Muscle layer of colon (tissue), 2 donors: ENCODE results near the gene PRSS22.

Experiments
- H3K27ac ChIP-seq: one replicate; pipeline ENCODE4 v1.7.0; 2013; ENCODE audit warnings: low read depth, mild to moderate bottlenecking, low read length, moderate library complexity
- H3K27me3 ChIP-seq, 2 donors: one replicate each; pipeline ENCODE4 v1.7.0; 2013; ENCODE audit warnings: low read length in 2 of 2, mild to moderate bottlenecking in 2 of 2; ENCODE audit not compliant: insufficient read depth in 2 of 2, control insufficient read depth in 1 of 2
- H3K36me3 ChIP-seq: one replicate; pipeline ENCODE4 v1.7.0; 2013; ENCODE audit warnings: mild to moderate bottlenecking, low read length; ENCODE audit not compliant: insufficient read depth
- H3K4me1 ChIP-seq: one replicate; pipeline ENCODE4 v1.7.0; 2013; ENCODE audit warnings: mild to moderate bottlenecking, low read length; ENCODE audit not compliant: insufficient read depth
- H3K4me3 ChIP-seq, 2 donors: one replicate each; pipeline ENCODE4 v1.7.0; 2013; ENCODE audit warnings: low read length in 2 of 2, low read depth in 1 of 2, mild to moderate bottlenecking in 1 of 2, moderate library complexity in 1 of 2
- H3K9ac ChIP-seq: one replicate; pipeline ENCODE4 v1.7.0; 2013; ENCODE audit warnings: low read length
- H3K9me3 ChIP-seq: one replicate; pipeline ENCODE4 v1.7.0; 2013; ENCODE audit warnings: mild to moderate bottlenecking, low read length
- donor health status: abdominal sarcoma.
- donor health status: Adenocarcinoma of cecum.

Gene PRSS22

GRCh38 chr16:2898831-2899563 lies 41.0 kb upstream of the PRSS22 start:
- H3K27ac ChIP-seq, result no peak overlapping the region
- H3K27me3 ChIP-seq, result no peaks in the 10 kb centered on the region
- peaks cover 11% of the 10 kb centered on the region for H3K36me3 ChIP-seq
- no peak overlapping the region for H3K9ac ChIP-seq
- H3K4me3 ChIP-seq, result no peak overlapping the region
- peaks cover 5% of the 10 kb centered on the region for H3K4me1 ChIP-seq
- H3K9me3 ChIP-seq, result no peaks in the 10 kb centered on the region

- Histone ChIP-seq H3K27ac (no peak overlapping the region), H3K4me3 (no peak overlapping the region), H3K9me3 (no peaks in the 10 kb centered on the region), H3K9ac (no peak overlapping the region), H3K27me3 (no peaks in the 10 kb centered on the region), H3K4me1 (no peaks in the 10 kb centered on the region), H3K36me3 (peaks cover 11% of the 10 kb centered on the region)
Observed at GRCh38 chr16:2897110-2897509, 39.1 kb upstream of the PRSS22 start.

GRCh38 chr16:2896480-2897010 lies 38.6 kb upstream of the PRSS22 start:
- Histone ChIP-seq H3K9me3 (no peaks in the 10 kb centered on the region), H3K36me3 (peaks cover 11% of the 10 kb centered on the region), H3K4me1 (no peaks in the 10 kb centered on the region), H3K27ac (no peak overlapping the region), H3K4me3 (no peak overlapping the region), H3K27me3 (no peaks in the 10 kb centered on the region), H3K9ac (no peak overlapping the region)

GRCh38 chr16:2895813-2896212 lies 37.8 kb upstream of the PRSS22 start:
- H3K4me3 ChIP-seq, result no peak overlapping the region
- H3K9me3 ChIP-seq, result no peaks in the 10 kb centered on the region
- no peak overlapping the region for H3K9ac ChIP-seq
- H3K4me1 ChIP-seq, result no peaks in the 10 kb centered on the region
- no peak overlapping the region for H3K27ac ChIP-seq
- no peaks in the 10 kb centered on the region for H3K27me3 ChIP-seq
- peaks cover 11% of the 10 kb centered on the region for H3K36me3 ChIP-seq

GRCh38 chr16:2894231-2894630 lies 36.3 kb upstream of the PRSS22 start:
- H3K9me3 ChIP-seq, result no peaks in the 10 kb centered on the region
- no peaks in the 10 kb centered on the region for H3K27me3 ChIP-seq
- no peak overlapping the region for H3K4me3 ChIP-seq
- peaks cover 11% of the 10 kb centered on the region for H3K36me3 ChIP-seq
- no peak overlapping the region for H3K27ac ChIP-seq
- no peak overlapping the region for H3K9ac ChIP-seq
- H3K4me1 ChIP-seq, result no peaks in the 10 kb centered on the region

GRCh38 chr16:2884041-2884451 lies 26.1 kb upstream of the PRSS22 start:
- Histone ChIP-seq H3K4me1 (peaks cover 6% of the 10 kb centered on the region), H3K4me3 (peak overlapping the region; percentile 74 to 83), H3K27ac (peak overlapping the region; percentile 71), H3K36me3 (no peaks in the 10 kb centered on the region), H3K9ac (peak overlapping the region; percentile 78), H3K27me3 (no peaks in the 10 kb centered on the region), H3K9me3 (no peaks in the 10 kb centered on the region)

- peak overlapping the region; percentile 78 for H3K9ac ChIP-seq
- peak overlapping the region; percentile 71 for H3K27ac ChIP-seq
- no peaks in the 10 kb centered on the region for H3K9me3 ChIP-seq
- no peaks in the 10 kb centered on the region for H3K27me3 ChIP-seq
- H3K4me3 ChIP-seq, result peak overlapping the region; percentile 74 to 83
- peaks cover 6% of the 10 kb centered on the region for H3K4me1 ChIP-seq
- no peaks in the 10 kb centered on the region for H3K36me3 ChIP-seq
Observed at GRCh38 chr16:2883458-2883908, 25.5 kb upstream of the PRSS22 start.

GRCh38 chr16:2882650-2883457 lies 24.9 kb upstream of the PRSS22 start, which contains the start of gene FLYWCH2:
FLYWCH2 (plus strand) TSS chr16:2883215; CDS start chr16:2896450, 13,235 bp downstream.
- Histone ChIP-seq H3K9ac (peak within 1 kb of the TSS; percentile 78), H3K36me3 (no peaks in the 10 kb centered on the region), H3K27me3 (no peaks in the 10 kb centered on the region), H3K4me3 (peak within 1 kb of the TSS; percentile 74 to 83), H3K9me3 (no peaks in the 10 kb centered on the region), H3K4me1 (peaks cover 6% of the 10 kb centered on the region), H3K27ac (peak within 1 kb of the TSS; percentile 71)

- peak overlapping the region; percentile 63 to 74 for H3K4me3 ChIP-seq
- H3K9me3 ChIP-seq, result no peaks in the 10 kb centered on the region
- peak overlapping the region; percentile 62 for H3K27ac ChIP-seq
- peak overlapping the region; percentile 39 for H3K9ac ChIP-seq
- H3K4me1 ChIP-seq, result peaks cover 6% of the 10 kb centered on the region
- H3K27me3 ChIP-seq, result no peaks in the 10 kb centered on the region
- no peaks in the 10 kb centered on the region for H3K36me3 ChIP-seq
Observed at GRCh38 chr16:2881783-2882649, 24.0 kb upstream of the PRSS22 start.

GRCh38 chr16:2879854-2880508 lies 22.0 kb upstream of the PRSS22 start:
- Histone ChIP-seq H3K4me3 (no peak overlapping the region), H3K4me1 (peaks cover 6% of the 10 kb centered on the region), H3K9ac (no peak overlapping the region), H3K27ac (no peak overlapping the region), H3K36me3 (no peaks in the 10 kb centered on the region), H3K27me3 (no peaks in the 10 kb centered on the region), H3K9me3 (no peaks in the 10 kb centered on the region)
